Fibroblast of peridontal ligament (primary cell): ENCODE measurements around the gene COQ10B.
"Not testable (repeated sequence)": the region's sequence is repeated elsewhere in the genome, so short reads cannot be mapped to it uniquely, and the experiment has no call there.

ENCODE experiments used
- DNase-seq: peaks from one replicate; pipeline ENCODE4 v3.0.0-alpha.2; 2010; ENCODE audit errors: extremely low read depth

Gene COQ10B

DNA sequence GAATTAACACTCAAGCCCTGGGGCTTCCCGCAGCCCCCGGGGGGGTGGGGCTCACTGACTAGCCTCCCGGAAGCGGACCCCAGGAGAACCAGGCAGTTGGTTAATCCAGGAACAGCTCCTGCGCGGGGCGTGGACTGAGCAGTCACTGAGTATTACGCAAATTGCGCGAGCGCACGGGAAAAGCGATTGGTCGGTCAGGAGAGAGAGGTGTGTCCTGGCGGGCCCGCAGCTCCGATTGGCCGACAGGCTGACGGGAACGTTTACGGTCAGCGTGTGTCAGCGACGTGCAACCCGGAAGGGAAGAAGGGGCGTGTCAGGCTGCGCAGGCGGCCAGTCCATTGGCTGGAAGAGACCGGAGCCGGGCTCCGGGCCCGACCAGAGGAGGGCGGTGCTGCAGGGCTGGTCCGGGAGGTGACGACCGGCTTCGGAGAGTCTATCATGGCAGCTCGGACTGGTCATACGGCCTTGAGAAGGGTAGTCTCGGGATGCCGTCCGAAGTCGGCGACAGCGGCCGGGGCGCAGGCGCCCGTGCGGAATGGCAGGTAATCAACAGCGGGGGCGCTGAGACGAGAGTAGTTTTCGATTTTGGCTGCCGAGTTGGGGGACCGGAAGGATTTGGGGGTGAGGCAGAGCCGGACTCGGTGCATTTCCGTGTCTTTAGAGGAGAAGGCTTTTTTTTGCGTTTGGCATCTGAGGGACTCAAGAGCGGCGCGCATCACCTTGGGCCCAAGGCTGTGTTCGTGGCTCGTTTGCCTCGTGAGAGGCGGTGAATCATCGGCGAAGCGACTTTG is at the start of gene COQ10B:
COQ10B (plus strand) TSS at position 430 of the 791 bp plus-strand sequence; CDS start at position 439, 9 bp downstream.
- peak; percentile 99 for DNase-seq

GRCh38 chr2:197405582-197405981 is 47.8 kb upstream of the COQ10B start:
- no peak for DNase-seq

- DNase-seq, result no peak
Measured at GRCh38 chr2:197414039-197414438, 39.3 kb upstream of the COQ10B start.

DNA sequence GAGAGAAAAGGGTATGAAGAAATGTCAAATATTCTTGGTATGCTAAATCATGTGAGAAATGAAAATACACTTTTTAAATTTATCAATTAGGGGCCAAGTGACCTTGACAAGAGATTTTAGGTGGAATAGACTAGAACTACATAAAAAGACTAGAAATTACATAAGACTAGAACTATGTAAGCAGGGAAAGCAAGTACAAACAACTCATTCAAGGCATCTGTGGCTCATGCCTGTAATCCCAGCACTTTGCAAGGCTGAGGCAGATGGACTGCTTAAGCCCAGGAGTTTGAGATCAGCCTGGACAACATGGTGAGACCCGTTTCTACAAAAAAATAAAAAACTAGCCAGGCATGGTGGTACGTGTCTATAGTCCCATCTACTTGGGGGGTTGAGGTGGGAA is 38.8 kb upstream of the COQ10B start:
- DNase-seq, result no peak

DNA sequence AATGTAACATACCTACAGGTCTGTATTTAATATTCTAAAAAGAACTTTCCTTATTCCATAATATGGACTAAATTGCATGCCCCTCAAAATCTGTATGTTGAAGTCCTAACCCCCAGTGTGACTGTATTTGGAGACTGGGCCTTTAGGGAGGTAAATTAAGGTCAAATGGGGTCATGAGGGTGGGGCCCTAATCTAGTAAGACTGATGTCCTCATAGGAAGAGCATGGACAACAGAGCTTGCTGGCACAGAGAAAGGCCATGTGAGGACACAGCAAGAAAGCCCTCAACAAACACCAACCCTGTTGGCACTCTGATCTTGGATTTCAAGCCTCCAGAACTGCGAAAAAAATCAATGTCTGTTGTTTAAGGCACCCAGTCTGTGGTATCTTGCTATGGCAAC is 37.1 kb upstream of the COQ10B start:
- no peak for DNase-seq

- no peak for DNase-seq
Measured at GRCh38 chr2:197419438-197419837, 33.9 kb upstream of the COQ10B start.

DNA sequence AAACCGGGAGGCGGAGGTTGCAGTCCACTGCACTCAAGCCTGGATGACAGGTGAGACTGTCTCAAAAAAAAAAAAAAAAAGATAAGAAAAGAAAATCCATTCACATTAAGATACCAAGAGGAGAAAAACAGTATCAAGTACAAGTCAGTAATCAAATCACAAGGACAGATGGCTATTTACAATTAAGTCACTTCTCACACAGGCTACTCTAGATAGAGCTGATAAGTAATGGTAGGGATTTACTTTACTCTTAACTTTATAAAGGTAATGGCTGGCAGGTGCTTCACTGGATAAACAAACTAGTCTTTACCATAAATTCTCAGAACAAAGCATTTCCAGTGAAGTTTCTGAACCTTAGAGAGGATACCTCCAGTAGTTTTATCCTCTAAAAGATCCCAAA is 30.0 kb upstream of the COQ10B start:
- DNase-seq, result no peak

- DNase-seq, result no peak
Measured at GRCh38 chr2:197425550-197425949, 27.8 kb upstream of the COQ10B start.

DNA sequence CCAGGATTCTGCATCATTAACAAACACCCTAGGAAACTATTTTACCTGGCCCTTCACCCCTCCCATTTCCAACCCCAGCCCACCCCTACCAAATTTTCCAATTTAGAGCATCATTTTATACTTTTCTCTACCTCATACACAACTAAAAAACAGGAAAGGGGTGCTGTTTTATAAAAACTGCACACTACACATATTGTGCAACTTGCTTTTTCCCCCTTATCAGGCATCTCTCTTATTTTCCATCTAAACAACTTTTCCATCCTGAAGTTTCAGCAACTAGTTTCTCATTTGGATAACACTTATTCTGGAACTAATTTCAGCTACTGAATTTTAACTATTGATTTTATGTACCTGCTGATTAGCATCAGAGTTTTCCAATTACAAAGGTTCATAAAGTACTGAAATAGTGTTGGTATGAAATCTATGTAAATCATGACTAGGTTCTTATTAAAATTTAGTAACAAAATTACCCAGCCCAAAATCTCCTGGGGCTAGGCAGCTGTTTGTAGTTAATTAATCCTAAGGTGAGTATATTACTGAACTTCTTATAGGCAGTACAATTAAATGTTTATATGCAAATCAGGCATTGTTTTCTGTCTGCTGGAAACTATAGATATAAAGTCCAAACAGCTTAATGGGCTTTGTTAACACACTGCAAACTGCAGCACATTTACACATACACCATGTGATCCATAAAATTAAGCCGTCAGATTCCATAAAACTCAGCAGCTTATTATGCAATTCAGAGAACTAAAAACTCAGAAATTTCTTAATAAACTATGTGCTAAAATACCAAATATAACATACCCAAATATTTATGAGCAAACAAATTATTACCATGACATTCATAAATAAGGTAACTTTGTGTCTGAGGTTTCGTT is 26.4 kb upstream of the COQ10B start:
- no peak for DNase-seq

DNA sequence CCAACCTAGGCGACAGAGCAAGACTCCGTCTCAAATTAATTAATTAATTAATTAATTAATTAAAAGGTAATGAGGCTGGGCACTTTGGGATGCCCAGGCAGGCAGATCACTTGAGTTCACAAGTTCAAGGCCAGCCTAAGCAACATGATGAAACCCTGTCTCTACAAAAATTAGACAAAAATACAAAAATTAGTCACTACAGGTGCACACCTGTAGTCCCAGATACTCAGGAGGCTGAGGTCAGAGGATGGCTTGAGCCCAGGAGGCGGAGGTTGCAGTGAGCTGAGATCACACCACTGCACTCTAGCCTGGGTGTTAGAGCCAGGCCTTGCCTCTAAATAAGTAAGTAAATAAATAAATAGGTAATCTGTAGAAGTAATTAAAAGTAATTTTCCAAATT is 25.4 kb upstream of the COQ10B start:
- no peak for DNase-seq

DNA sequence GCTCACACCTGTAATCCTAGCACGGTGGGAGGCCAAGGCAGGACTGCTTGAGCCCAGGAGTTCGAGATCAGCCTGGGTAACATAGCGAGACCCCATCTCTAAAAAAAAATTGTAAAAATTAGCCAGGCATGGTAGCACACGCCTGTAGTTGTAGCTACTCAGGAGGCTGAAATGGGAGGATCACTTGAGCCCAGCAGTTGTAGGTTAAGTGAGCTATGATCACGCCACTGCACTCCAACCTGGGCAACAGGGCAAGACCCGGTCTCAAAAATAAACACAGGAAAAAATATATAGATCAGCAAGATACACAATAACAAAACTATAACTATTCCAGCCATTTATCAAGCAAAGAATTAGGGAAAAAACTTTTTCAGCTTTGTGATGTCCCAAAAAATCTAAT is 21.5 kb upstream of the COQ10B start:
- DNase-seq, result no peak

- DNase-seq, result not testable (repeated sequence)
Measured at GRCh38 chr2:197432527-197432926, 20.8 kb upstream of the COQ10B start.

- peak; percentile 45 for DNase-seq
Measured at GRCh38 chr2:197433780-197434438, 19.4 kb upstream of the COQ10B start.

DNA sequence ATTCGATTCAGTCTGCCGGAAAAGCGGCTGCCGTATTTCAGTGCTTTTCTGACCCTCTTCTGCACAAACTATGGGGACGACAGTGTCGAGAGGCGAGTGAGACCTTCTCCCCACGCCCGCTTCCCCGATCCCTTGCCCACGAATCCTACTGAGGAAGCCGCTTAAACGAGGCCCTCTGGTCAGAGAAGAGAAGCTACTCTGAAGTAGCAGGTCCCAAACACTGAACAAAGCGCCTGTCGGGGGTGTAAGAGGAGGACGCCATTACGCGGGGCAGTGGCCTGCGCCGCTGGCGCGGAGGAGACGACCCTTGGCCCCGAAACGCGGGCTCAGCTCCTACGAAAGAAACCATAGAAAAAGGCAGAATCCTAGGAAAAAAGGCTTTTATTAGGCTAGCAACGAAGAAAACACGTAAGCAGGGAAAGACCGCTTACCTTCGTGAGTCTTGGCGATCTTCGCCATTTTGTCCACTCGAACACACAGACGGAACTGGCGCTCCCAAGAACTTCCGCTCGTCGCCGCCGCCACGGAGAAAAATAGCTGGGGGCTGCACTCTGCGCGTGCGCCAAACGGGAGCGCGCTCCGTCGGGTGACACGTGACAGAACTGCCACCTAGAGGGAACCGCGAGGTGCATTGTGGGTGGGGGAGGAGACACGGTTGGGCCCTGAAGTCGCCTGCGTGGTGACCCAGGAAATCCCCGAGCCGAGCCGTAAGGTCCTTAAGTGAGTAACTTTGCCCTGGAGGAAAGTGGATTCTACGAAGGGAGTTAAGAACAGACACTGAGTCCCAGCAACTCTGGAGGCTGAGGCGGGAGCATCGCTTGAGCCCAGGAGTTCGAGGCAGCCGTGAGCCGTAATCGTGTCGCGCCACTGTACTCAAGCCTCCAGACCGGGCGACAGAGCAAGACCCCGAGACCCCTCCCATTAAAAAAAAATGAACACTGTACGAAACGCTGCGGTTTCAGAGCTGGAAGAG is 18.5 kb upstream of the COQ10B start, which contains the start of gene SF3B1:
SF3B1 (minus strand) TSS at position 488 of the 973 bp plus-strand sequence; CDS start at position 459, 29 bp downstream.
- DNase-seq, result peak; percentile 97

GRCh38 chr2:197435598-197436420 is 17.5 kb upstream of the COQ10B start:
- no peak for DNase-seq

DNA sequence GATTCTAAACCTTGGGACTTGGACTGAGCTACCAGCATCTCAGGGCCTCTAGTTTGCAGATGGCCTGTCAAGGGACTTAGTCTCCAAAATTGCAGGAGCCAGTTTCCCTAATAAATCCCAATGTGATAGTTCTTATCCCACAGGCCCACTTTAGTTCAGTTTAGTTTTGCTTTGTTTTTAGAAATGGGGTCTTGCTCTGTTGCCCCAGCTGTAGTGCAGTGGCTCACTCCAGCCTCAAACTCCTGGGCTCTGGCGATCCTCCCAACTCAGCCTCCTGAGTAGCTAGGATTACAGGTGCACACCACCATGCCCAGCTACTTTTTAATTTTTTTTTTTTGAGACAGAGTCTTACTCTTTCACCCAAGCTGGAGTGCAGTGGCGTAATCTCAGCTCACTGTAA is 16.0 kb upstream of the COQ10B start:
- no peak for DNase-seq

DNA sequence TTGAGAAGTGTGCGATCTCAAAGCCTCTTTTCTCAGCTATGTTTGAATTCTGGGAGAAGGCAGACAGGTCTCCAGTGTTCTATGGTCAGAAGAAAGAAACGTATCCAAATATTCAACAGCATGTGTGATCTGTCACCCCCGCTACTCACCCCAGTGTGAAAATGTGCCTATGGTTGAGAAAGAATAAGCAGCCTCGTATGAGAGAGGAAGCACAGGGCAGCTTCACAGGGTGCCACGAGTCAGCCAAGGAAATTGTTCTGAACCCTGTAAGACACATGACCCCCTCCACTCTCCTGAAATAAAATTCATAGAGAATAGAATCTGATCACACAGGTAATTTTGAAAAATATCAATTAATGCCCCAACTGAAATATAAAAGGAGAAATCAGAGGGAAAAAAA is 10.5 kb upstream of the COQ10B start:
- DNase-seq, result no peak

DNA sequence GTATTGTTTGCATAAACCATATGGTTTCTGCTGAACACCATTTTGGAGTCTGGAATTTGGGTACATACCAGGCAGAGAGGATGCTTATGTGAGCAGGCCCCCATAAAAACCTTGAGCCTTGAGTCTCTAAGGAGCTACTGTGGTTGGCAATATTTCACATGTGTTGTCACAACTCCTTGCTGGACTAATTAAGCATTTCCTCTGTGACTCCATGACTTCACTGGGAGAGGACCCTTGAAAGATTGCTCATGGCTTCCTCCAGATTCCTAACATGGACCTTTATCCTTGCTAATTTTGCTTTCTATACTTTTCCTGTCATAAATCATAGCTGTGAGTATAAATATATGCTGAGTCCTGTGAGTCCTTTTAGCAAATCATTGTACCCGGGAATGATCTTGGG is 7.6 kb upstream of the COQ10B start:
- DNase-seq, result no peak

GRCh38 chr2:197446844-197447243 is 6.5 kb upstream of the COQ10B start:
- no peak for DNase-seq

GRCh38 chr2:197450465-197450864 is 2.9 kb upstream of the COQ10B start:
- DNase-seq, result no peak
